Activated T-cell treated with anti-CD3 and anti-CD28 coated beads, Interleukin-2, amount 50 U/mL, for 1 hour (primary cell): ENCODE measurements around the gene DUSP1.
"Not testable (repeated sequence)": the region's sequence is repeated elsewhere in the genome, so short reads cannot be mapped to it uniquely, and the experiment has no call there.

Experiments used
- DNase-seq: peaks from one replicate; pipeline ENCODE4 v3.0.0-alpha.2; 2020

Gene DUSP1, protein sequence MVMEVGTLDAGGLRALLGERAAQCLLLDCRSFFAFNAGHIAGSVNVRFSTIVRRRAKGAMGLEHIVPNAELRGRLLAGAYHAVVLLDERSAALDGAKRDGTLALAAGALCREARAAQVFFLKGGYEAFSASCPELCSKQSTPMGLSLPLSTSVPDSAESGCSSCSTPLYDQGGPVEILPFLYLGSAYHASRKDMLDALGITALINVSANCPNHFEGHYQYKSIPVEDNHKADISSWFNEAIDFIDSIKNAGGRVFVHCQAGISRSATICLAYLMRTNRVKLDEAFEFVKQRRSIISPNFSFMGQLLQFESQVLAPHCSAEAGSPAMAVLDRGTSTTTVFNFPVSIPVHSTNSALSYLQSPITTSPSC

DNA sequence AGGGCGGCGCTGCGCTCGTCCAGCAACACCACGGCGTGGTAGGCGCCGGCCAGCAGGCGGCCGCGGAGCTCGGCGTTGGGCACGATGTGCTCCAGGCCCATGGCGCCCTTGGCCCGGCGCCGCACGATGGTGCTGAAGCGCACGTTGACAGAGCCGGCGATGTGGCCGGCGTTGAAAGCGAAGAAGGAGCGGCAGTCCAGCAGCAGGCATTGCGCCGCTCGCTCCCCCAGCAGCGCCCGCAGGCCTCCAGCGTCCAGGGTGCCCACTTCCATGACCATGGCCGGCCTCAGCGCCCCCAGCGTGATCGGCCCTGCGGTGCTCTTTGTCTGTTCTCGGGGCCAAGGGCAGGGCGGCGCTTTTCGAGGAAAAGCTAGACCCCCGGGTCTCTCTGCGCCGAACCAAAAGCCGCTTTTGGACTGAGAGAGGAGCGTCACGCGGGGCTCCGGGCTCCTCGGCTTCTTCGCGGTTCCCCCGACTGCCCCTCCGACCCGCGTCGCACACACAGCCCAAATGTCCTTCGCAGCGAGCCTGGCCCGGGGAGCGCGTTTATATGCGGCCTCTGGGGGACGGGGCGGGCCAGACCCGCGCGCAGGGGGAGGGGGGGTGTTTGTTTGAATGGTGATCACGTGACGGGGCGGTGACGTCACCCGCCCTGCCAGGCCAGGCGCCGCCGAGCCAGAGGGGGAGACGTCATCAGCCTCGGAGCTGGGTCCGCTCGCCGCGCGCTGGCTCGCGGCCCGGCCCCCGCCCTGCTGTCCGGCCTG lies at the start of gene DUSP1:
Gene DUSP1 (minus strand): TSS at position 521 of the 764 bp plus-strand sequence. CDS start 243 bp downstream, at position 278.
- DNase-seq, result peak; percentile 98

DNA sequence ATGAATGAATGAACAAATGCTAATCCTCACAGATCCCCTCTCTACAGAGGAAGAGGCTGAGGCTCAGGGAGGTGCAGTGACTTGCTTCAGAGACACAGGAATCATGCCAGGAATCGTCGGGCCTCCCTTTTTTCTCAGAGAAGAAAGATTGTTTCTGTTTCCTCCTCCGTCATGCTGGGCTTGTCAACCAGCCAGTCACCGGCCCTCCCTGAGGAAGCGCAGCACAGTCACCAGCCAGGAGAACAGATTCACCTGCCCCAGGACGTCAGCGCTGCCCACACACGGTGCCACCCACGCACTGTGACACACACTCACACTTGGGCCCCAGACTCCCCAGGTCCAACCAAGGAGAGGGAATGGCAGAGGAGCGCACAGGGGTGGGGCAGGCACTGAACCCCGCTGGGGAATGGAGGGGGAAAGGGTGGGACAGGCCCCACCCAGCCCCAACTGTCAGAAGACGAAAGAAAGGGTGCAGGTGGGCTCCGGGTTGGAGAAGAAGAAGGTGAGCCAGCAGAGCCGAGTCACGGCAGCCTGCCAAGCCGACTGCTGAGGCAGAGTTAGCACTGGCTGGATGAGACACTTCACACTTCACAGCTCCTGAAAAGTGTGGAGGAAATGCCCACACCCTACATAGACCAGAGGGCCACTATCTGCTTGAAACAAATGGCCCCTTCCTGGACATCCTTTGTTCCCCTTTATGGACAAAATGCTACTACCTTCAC lies 49.2 kb upstream of the DUSP1 start:
- DNase-seq, result no peak

DNA sequence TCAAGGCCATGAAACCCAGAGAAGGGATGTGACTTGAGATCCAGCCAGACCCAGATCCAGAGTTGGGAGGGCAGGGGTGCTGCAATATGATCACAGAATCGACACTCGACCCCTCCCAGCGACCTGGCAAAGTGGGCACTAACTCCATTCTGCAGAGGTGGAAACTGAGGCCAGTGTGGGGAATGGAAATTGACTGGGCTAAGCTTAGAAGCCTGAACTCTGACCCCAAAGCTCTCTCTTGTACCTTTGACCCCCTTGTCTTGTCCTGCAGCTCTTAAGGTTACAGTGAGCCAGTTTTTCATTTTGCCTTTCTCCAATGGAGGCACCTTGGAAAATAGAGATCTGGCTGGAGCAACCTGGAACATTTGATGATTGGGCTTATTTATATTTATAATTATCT lies 48.6 kb upstream of the DUSP1 start:
- no peak for DNase-seq

DNA sequence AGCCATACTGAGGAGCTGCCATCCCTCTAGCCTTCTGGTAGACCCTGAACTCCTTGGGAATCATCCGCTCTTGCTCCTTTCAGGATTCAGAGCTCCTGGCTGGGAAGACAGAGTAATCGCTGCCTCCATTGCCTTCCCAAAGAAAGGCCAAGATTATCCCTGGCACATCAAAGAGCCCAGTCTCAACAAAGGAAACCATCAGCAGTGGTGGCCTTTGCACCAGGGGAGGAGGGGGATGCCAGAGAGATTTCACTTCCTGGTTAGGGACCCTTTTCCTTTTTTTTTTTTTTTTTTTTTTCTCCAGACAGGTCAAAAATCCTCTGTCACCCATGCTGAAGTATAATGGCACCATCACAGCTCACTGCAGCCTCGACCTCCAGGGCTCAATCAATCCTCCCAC lies 47.1 kb upstream of the DUSP1 start:
- DNase-seq, result no peak

DNA sequence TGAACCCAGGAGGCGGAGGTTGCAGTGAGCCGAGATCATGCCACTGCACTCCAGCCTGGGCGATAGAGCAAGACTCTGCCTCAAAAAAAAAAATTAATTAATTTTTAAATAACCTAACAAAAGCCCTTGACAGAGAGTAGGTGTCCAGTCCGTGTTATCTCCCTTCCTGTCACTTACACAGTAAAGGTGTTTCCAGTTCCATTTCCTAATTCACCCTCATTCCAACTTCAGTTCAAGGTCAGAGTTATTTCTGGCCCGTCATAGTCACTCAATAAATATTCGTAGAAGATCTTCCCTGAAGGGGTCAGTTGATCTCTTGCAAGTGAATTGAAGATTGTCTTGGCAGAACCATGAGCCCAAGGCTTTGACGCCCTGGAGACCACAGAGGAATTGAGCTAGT lies 46.7 kb upstream of the DUSP1 start:
- no peak for DNase-seq

DNA sequence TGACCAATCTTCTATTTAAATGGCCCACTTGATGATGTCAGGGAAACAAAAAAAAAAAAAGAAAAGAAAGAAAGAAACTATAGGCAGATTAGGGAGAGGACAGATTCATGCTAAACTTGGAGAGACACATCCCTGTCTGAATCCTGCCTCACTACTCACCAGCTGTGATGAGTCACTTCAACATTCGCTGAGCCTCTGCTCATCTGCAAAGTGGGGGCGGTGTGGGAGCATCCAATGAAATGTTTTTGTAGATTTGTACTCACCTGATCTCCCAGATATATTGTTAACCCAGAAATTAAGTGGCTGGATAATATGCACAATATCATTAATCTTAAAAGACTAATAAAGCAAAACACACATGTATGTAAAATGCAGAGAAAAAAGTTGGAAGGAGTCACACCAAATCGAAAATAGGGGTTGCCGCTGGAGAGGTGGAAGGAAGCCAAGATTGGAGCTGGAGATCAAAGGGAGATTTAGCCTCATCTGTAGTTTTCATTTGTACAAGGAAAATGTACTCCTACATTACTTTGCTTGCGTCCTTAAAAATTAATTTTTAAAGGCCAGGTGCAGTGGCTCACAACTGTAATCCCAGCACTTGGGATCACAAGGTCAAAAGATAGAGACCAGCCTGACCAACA lies 46.0 kb upstream of the DUSP1 start:
- no peak for DNase-seq

DNA sequence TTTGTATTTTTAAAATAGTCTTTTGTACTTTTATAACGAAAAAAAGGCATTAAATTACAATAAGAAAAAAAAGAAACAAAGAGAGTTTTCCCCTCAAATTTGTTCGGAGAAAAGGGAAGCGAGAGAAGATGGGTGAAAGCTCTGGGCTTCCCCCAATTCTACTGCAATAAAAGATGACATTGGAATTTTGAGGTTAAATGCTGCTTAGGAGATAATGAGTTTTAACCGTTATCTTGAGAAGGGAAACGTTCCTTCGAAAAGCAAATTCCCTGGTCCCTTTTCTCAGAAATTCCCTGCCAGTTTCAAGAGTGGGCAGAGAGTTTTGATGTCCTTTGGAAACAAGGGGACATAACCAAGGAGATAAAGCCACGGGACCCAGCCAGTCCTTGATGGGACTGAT lies 44.6 kb upstream of the DUSP1 start:
- no peak for DNase-seq

DNA sequence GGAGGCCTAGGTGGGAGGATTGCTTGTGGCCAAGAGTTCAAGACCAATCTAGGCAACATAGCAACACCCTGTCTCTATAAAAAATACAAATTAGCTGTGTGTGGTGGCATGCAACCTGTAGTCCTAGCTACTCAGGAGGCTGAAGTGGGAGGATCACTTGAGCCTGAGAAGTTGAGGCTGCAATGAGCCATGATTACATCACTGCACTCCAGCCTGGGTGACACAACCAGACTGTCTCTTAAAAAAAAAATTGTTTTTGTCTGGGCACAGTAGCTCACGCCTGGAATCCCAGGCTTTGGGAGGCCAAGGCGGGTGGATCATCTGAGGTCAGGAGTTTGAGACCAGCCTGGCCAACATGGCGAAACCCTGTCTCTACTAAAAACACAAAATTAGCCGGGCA lies 40.0 kb upstream of the DUSP1 start:
- not testable (repeated sequence) for DNase-seq

DNA sequence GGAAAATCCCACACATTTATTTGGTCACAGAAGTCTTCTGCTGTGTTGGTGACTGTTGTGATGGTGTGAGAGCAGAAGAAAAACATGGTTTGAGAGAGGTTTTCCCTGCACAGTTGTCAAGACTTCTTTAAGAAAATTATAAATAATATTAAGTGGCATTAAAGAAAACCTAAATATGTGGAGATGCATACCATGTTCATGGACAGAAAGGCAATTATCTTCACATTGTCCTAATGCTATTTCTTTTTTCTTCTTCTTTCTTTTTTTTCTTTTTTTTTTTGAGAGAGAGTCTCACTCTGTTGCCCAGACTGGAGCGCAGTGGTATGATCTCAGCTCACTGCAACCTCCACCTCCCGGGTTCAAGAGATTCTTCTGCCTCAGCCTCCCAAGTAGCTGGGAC lies 38.8 kb upstream of the DUSP1 start:
- no peak for DNase-seq

DNA sequence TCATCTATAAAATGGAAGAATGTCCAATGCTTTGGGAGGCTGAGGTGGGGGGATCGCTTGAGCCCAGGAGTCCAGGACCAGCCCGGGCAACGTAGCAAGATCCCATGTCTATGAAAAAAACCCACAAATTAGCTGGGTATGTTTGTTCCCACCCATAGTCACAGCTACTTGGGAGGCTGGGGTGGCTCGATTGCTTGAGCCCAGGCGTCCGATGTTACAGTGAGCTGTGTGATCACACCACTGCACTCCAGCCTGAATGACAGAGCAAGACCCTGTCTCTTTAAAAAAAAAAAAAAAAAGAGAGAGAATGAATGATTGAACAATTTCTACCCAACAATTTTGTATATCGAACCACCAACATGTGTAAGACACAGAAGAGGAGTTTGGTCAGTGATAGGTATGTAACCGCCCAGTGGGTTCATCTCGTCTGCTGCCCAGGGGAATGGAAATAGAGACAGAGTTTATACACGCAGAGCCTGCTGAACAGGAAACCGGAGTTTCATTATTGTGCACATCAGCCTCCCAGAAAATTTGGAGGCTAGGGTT lies 36.8 kb upstream of the DUSP1 start:
- no peak for DNase-seq

DNA sequence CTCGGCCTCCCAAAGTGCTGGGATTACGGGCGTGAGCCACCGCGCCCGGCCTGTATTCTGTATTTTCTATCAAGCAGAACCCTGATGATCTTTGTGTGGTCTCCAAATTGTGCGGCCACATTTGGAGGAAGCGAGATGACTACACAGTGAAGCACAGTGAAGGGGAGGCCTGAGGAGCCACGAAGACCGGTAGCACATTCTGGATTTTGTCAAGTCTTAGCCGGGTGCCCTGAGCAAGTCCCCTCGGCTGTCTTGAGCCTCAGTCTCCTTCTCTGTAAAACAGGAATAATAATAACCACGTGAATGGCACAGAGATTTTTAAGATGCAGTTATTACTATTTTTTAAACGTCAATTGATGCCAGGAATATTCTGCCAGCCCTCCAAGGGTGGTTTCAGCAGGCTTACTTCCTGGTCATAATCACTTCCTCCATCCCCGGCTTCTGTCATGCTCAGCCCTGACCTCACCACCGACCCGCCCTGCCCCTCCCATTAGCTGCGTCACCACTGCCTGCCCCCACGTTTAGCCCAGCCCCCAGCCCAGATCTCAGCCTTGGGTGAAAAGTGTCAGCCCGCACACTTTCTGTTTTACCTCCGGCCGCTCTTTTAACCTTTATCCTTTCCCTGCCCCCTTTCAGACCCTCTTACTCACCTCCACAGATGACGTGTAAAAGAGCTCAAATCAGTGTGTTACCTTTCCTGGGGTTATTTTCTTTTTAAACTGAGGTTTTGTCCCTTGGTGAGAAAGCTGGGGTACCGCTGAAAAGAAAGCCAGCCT lies 36.1 kb upstream of the DUSP1 start:
- DNase-seq, result peak; percentile 79

DNA sequence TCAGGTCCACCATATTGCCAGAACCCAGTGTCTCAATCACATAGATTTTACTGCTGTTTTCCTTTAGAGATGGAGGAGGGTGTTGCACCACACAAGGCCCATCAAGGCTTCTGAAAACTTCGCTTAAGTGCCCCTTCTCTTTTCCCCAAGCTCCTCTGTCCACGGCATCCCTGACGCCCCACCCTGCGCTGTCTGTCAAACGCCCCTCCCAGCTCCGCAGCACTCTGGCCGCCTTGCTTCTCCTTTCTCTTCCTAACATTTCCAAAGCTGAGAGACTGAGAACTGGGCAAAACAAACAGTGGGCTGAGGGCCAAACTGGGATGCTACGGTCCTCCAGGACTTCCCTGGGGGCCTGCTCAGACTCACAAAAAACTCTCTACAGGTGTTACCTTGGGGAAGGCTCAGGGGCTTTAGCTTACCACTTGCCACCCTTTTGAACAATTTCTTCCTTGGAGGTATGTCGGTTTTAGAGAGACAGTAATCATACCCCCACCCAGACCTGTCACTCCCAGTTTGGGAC lies 34.8 kb upstream of the DUSP1 start:
- DNase-seq, result no peak

DNA sequence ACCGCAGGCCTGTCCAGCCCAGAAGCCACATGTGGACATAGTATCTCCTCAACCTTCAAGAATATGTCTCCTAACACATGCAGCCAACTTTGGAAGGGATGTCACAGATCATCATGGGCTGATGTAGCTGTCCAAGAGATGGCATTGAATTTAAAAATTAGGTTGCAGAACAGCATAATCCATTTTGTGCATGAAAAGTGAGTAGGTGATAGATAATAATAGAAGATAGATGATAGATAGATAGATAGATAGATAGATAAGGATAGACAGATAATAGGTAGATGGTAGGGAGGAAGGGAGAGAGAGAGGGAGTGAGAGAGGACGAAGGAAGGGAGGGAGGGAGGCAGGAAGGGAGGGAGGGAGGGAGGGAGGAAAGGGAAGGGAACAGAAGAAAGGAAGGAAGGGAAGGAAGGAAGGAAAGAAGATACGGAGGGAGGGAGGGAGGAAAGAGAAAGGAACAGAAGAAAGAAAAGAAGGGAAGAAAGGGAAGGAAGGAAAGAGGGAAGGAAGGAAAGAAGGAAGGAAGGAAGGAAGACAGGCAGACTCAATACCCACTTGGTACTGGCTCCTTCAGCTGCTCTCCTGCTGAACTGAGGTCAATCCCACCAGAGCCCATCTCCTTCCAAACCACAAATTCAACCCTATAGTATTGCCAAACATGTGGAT lies 34.2 kb upstream of the DUSP1 start:
- no peak for DNase-seq

DNA sequence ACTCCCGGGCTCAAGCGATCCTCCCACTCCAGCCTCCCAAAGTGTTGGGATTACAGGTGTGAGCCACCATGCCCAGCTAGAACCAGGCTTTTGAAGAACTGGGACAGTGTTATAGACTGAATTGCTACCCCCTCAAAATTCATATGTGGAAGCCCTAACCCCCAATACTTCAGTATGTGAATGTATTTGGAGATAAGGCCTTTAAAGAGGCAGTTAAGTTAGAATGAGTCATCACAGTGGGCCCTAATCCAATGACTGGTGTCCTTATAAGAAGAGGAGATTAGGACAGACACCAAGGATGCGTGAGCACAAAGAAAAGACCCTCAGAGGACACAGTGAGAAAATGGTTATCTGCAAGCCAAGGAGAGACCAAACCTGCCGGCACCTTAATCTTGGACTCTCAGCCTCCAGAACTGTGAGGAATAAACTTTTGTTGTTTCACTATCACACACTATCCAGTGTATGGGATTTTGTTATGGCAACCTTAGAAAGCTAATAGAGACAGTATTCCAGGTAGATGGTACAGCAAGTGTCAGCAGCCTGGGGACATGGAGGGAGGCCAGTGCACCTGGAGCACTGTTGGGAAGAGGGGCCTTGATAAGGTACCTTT lies 31.7 kb upstream of the DUSP1 start:
- DNase-seq, result no peak

DNA sequence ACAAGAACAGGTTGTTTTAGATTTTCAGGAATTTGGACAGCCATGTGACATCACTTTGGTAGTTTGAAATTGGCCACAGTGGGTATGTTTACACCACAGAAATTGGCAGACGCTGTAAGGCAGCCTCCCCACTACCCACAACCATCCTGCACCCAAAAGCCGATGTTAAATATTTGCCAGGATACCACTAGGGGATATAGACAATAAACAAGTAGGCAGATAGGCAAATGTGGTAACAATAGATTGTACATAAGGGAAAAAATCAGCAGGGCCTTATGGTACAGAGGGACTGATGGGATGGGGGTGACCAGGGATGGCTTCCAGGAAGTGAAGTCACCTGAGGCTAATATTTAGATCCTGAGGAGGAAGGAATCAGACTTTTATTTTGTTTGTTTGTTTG lies 31.1 kb upstream of the DUSP1 start:
- DNase-seq, result no peak

DNA sequence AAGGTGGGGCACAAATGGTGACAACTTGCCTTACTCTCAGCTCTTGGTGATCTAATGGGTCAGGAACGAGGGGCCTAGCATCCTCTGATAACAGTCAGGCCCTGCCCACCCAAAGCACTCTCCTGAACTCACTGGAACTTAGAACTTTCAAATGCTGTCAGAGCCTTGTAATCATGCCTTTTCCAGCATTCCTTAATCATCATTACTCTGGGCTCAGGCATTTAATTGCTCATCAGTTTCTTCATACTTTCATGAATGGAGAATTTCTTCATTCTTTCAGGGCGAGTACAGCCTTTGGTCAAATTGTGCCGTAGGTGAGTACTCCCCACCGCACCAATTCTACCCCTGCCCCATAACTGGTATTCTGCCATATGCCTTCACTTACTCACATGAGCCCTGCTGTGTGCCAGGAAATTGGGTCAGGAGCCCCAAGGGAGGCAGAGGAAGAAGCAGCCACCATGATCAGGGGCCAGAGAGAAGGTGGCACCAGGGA lies 30.2 kb upstream of the DUSP1 start:
- DNase-seq, result no peak

DNA sequence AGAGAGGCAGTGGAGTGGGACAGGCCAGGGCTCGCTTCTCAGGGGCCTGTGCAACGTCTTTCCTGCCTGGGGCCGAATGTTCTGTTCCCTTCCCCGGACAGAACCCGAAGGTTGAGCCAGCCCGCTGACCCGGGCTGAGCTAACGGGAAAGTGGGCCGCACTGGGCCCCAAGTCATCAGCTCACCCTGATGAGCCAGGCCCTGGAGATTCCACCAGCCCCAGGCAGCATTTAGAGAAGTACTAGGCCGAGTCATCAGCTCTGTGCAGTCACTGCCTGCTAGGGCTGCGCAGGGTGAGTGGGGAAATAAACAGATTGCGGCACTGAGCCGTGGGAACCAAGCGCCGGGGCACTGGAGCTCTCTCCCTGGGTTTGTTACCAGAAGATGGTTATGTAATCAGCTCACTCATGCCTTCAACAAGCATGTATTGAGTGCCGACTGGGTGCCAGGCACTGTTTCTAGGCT lies 29.1 kb upstream of the DUSP1 start:
- DNase-seq, result no peak

DNA sequence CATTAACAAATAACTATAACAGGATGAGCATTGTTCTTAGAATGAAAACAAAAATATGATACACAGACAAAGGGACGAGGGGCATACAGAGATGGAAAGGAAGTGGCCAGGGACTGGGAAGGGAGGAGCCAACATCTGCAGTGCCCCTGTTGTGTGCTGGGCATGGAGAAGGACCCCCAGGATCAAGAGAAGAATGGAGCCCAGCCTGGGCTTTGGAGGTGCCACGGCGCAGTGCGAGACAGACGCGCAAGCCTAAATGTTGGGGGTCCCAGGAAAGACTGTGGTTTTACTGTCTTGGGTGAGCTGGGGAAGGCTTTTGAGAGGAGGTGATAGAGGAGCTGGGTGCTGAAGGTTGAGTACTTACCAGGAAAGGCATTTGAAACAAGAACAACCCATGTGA lies 28.4 kb upstream of the DUSP1 start:
- DNase-seq, result no peak

DNA sequence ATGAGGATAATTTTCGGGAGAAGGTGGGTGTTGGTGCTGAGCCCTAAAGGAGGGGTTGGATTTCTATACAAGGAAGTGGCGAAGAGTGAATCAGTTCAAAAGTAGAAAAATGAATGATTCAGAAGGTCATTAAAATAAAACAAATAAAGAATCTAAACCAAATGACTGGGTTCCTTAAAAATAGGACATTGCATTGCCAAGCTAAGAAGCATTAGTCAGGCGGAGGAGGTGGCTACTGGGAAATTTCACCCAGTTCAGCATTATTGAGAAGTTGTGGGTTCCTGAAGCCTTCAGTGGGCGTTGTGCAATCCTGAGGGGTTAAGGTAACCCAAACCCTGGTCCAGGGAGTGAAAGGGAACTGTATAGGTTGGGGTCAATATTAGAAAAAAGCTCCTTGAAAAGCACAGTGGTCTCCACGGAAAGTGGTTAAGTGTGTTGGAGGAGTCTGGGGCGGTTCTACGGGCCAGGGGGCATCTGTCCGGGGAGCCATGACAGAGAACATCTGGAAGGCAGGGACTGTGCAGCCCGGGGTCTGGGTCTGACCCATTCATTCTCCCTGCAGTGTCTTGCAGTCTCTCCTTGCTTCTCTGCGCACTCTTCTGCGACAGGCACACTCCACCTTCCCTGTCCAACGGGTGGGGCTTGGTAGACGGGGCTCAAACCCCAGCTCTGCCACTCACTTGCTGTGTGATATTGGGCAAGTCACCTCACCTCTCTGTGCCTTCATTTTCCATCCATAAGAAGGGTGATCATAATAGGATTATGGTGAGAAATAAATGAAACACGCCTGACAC lies 27.6 kb upstream of the DUSP1 start:
- DNase-seq, result no peak

DNA sequence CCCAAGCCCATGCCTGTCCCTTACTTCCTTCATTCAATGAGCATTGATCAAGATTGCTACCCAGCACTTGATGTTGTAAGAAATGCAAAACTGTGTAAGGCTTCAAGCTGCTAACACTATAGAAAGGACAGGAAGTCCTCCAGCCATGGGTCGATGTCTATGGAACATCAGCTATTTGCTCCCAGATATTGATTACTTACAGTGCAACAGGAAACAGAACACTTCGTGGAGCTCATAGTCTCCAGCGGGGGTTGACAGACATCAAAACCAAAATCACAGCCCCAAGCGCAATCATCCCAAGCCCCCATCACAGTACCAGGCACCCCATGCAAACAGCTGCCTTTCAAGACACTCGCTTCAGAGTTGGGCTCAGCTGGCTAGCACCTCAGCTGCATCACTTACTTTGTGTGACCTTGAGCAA lies 26.8 kb upstream of the DUSP1 start:
- DNase-seq, result no peak
